WTC11 (cell line): ENCODE data around the gene PTPN13. TPM values are rescaled to one million over a fixed set of nuclear protein-coding genes. Genes with fewer than 3 reads are reported as not detected.

Experiments used
- ATAC-seq: fragments of 200-7000 bp; cut with Tn5 transposase; 2 replicates; pipeline ENCODE4 v1.10.0; 2021; ENCODE audit warnings: mild to moderate bottlenecking, moderate library complexity
- CTCF ChIA-PET: fragments of 300-600 bp; sonication (Branson Sonifier 250); formaldehyde crosslinking; loops from one replicate; lab custom pipeline; 2021; ENCODE audit warnings: antibody characterized with exemption; lab: Charles Lee
- POLR2A ChIA-PET: fragments of 350-600 bp; sonication (Branson Sonifier 250); formaldehyde crosslinking; loops from one replicate; lab custom pipeline; 2021; ENCODE audit warnings: antibody characterized with exemption; lab: Charles Lee
- DNase-seq: peaks from one replicate; pipeline ENCODE4 v3.0.0; 2021; ENCODE audit warnings: low spot score
- H3K27ac Mint-ChIP-seq: 2 replicates; pipeline ENCODE4 v1.8.0; 2021; ENCODE audit warnings: mixed read lengths
- H3K27me3 Mint-ChIP-seq: 2 replicates; pipeline ENCODE4 v1.8.0; 2021; ENCODE audit warnings: low read depth, mild to moderate bottlenecking, moderate library complexity, mixed read lengths
- H3K36me3 Mint-ChIP-seq: 2 replicates; pipeline ENCODE4 v1.8.0; 2021; ENCODE audit warnings: mixed read lengths
- H3K4me1 Mint-ChIP-seq: 2 replicates; pipeline ENCODE4 v1.8.0; 2022; ENCODE audit warnings: mixed read lengths
- H3K4me3 Mint-ChIP-seq: 2 replicates; pipeline ENCODE4 v1.8.0; 2021; ENCODE audit warnings: mild to moderate bottlenecking, moderate library complexity, mixed read lengths
- H3K9me3 Mint-ChIP-seq: 2 replicates; pipeline ENCODE4 v1.8.0; 2021; ENCODE audit warnings: mixed read lengths
- ATF2 ChIP-seq: sonication (generic); formaldehyde crosslinking; IDR thresholded peaks from 2 replicates; pipeline ENCODE4 v1.8.1; 2022; ENCODE audit warnings: low read depth, missing genetic modification reagents, borderline replicate concordance
- CBFB ChIP-seq: sonication (generic); formaldehyde crosslinking; IDR thresholded peaks from 2 replicates; pipeline ENCODE4 v1.8.1; 2022; ENCODE audit warnings: mild to moderate bottlenecking, low read depth, missing genetic modification reagents
- E2F4 ChIP-seq: sonication (generic); formaldehyde crosslinking; IDR thresholded peaks from 2 replicates; pipeline ENCODE4 v1.8.1; 2022; ENCODE audit warnings: low read depth, mild to moderate bottlenecking, moderate library complexity, missing genetic modification reagents, borderline replicate concordance
- ERG ChIP-seq: fragments of 250-450 bp; sonication (Bioruptor Pico); IDR thresholded peaks from 2 replicates; pipeline ENCODE4 v1.8.0; 2021; ENCODE audit warnings: mild to moderate bottlenecking
- ETV6 ChIP-seq: sonication (generic); formaldehyde crosslinking; IDR thresholded peaks from 2 replicates; pipeline ENCODE4 v1.8.1; 2022; ENCODE audit warnings: mild to moderate bottlenecking, missing genetic modification reagents
- FOXP1 ChIP-seq: sonication (generic); formaldehyde crosslinking; IDR thresholded peaks from 2 replicates; pipeline ENCODE4 v1.8.0; 2022; ENCODE audit warnings: missing genetic modification reagents, mild to moderate bottlenecking, moderate library complexity, borderline replicate concordance
- GTF2I ChIP-seq: fragments of 250-450 bp; sonication (Bioruptor Pico); conservative IDR thresholded peaks from 2 replicates; pipeline ENCODE4 v1.4.0; 2021; ENCODE audit warnings: mild to moderate bottlenecking
- IRF1 ChIP-seq: sonication (generic); formaldehyde crosslinking; IDR thresholded peaks from 2 replicates; pipeline ENCODE4 v1.8.0; 2023; ENCODE audit warnings: missing genetic modification reagents
- IRF2 ChIP-seq: sonication (generic); formaldehyde crosslinking; IDR thresholded peaks from 2 replicates; pipeline ENCODE4 v1.8.0; 2022; ENCODE audit warnings: low read depth, missing genetic modification reagents, borderline replicate concordance
- MLX ChIP-seq: sonication (generic); formaldehyde crosslinking; IDR thresholded peaks from 2 replicates; pipeline ENCODE4 v1.8.1; 2023; ENCODE audit warnings: mild to moderate bottlenecking, missing genetic modification reagents, moderate library complexity
- NR2C2 ChIP-seq: sonication (generic); formaldehyde crosslinking; IDR thresholded peaks from 2 replicates; pipeline ENCODE4 v1.8.0; 2022; ENCODE audit warnings: mild to moderate bottlenecking, missing genetic modification reagents
- PREB ChIP-seq: sonication (generic); formaldehyde crosslinking; IDR thresholded peaks from 2 replicates; pipeline ENCODE4 v1.8.1; 2022; ENCODE audit warnings: mild to moderate bottlenecking, missing genetic modification reagents, moderate library complexity, borderline replicate concordance
- TEAD4 ChIP-seq: sonication (generic); formaldehyde crosslinking; IDR thresholded peaks from 2 replicates; pipeline ENCODE4 v1.8.0; 2022; ENCODE audit warnings: mild to moderate bottlenecking, missing genetic modification reagents
- ZMAT4 ChIP-seq: fragments of 250-450 bp; sonication (Bioruptor Pico); IDR thresholded peaks from 2 replicates; pipeline ENCODE4 v1.9.0; 2021; ENCODE audit warnings: mild to moderate bottlenecking
- ZNF416 ChIP-seq: fragments of 250-450 bp; sonication (Bioruptor Pico); IDR thresholded peaks from 2 replicates; pipeline ENCODE4 v1.9.0; 2021; ENCODE audit warnings: mild to moderate bottlenecking, inconsistent platforms
- total RNA-seq: library from RNA; stranded (reverse); gene quantifications from 3 replicates; pipeline ENCODE4 v1.2.3, GENCODE V29; 2021
- TF ChIP-seq, protein P1 (sequence below): fragments of 250-450 bp; sonication (Bioruptor Pico); IDR thresholded peaks from 2 replicates; pipeline ENCODE4 v1.9.0; 2021; ENCODE audit warnings: mild to moderate bottlenecking

The PTPN13 gene
- total RNA-seq, 1 experiment from 2014 or later = 49.7 TPM

GRCh38 chr4:86848732-86849619 lies 254.9 kb downstream of the PTPN13 start, which contains the start of gene SLC10A6 (continued):
- no peak for TF ChIP-seq ATF2 (CRISPR knock-in tag)
- TF ChIP-seq ERG (CRISPR knock-in tag) = no peak
- no peak for TF ChIP-seq IRF1 (CRISPR knock-in tag)

GRCh38 chr4:86853209-86853608 lies 259.1 kb downstream of the PTPN13 start:
- TF ChIP-seq ETV6 (CRISPR knock-in tag) = no peak
- TF ChIP-seq, protein P1, sequence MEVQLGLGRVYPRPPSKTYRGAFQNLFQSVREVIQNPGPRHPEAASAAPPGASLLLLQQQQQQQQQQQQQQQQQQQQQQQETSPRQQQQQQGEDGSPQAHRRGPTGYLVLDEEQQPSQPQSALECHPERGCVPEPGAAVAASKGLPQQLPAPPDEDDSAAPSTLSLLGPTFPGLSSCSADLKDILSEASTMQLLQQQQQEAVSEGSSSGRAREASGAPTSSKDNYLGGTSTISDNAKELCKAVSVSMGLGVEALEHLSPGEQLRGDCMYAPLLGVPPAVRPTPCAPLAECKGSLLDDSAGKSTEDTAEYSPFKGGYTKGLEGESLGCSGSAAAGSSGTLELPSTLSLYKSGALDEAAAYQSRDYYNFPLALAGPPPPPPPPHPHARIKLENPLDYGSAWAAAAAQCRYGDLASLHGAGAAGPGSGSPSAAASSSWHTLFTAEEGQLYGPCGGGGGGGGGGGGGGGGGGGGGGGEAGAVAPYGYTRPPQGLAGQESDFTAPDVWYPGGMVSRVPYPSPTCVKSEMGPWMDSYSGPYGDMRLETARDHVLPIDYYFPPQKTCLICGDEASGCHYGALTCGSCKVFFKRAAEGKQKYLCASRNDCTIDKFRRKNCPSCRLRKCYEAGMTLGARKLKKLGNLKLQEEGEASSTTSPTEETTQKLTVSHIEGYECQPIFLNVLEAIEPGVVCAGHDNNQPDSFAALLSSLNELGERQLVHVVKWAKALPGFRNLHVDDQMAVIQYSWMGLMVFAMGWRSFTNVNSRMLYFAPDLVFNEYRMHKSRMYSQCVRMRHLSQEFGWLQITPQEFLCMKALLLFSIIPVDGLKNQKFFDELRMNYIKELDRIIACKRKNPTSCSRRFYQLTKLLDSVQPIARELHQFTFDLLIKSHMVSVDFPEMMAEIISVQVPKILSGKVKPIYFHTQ (CRISPR knock-in tag) = no peak
- no peak for TF ChIP-seq ZNF416 (CRISPR knock-in tag)
- TF ChIP-seq NR2C2 = no peak
- TF ChIP-seq TEAD4 = no peak
- no peak for TF ChIP-seq E2F4 (CRISPR knock-in tag)
- TF ChIP-seq MLX (CRISPR knock-in tag) = no peak
- H3K27me3 Mint-ChIP-seq = peaks cover 44% of the 10 kb centered on the region
- H3K4me1 Mint-ChIP-seq = peaks cover 23% of the 10 kb centered on the region
- no peaks in the 10 kb centered on the region for H3K9me3 Mint-ChIP-seq
- H3K27ac Mint-ChIP-seq = no peak overlapping the region
- CTCF ChIA-PET = interaction anchor here (0.7 kb wide), 1 partner anchor 136 kb away, joined by 3 read pairs; no protein-coding TSS in a partner anchor
- ATAC-seq (no peak), DNase-seq (no peak)
- H3K36me3 Mint-ChIP-seq = no peaks in the 10 kb centered on the region
- POLR2A ChIA-PET = no interaction called here
- H3K4me3 Mint-ChIP-seq = no peak overlapping the region

DNA sequence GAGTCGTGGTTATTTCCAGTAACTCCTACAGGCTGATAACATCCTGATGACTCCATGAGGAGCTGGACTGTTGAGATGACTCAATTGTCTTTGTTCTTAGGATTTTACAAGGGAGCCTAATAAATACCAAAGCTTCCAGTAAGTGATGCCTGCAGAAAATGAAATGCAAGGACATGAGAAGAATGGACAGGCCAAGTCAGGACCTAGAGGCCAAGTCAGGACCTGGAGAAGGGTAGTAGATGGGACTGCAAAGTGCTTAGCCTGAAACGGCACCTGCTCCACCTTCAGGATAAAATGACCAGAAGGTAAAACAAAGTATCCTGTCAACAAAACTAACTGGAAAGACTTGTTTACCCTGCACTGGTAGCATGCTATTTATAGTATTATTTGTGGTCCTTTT lies 261.5 kb downstream of the PTPN13 start:
- peaks cover 61% of the 10 kb centered on the region for H3K27me3 Mint-ChIP-seq
- POLR2A ChIA-PET = no interaction called here
- no peak overlapping the region for H3K4me3 Mint-ChIP-seq
- H3K9me3 Mint-ChIP-seq = no peaks in the 10 kb centered on the region
- H3K36me3 Mint-ChIP-seq = no peaks in the 10 kb centered on the region
- ATAC-seq (no peak), DNase-seq (no peak)
- CTCF ChIA-PET = no interaction called here
- TF ChIP-seq IRF2 (CRISPR knock-in tag) (no peak), FOXP1 (no peak), GTF2I (no peak), CBFB (no peak), ZNF416 (CRISPR knock-in tag) (no peak), PREB (CRISPR knock-in tag) (no peak), ETV6 (CRISPR knock-in tag) (no peak), ZMAT4 (no peak)
- H3K27ac Mint-ChIP-seq = no peak overlapping the region
- peaks cover 26% of the 10 kb centered on the region for H3K4me1 Mint-ChIP-seq
